ENCODE results near the gene CPSF6. TPM values are rescaled to one million over a fixed set of nuclear protein-coding genes. Genes with fewer than 3 reads are reported as not detected.
A peak's percentile ranks its signal among the peaks of the same experiment; 100 is the strongest.

The CPSF6 gene
- total and polyA plus RNA-seq, 4 donors = 16.9 to 147 (median 32.9) TPM

GRCh38 chr12:69204191-69204590 lies 35.2 kb upstream of the CPSF6 start:
- Histone ChIP-seq H3K4me3 (no peak overlapping the region), H3K9ac (ENCODE audit: insufficient read depth in 1 of 2, low read length in 2 of 2) (no peak overlapping the region), H3K4me1 (ENCODE audit: control insufficient read depth in 5 of 5, insufficient read depth in 5 of 5, low read length in 5 of 5) (no peaks in the 10 kb centered on the region), H3K27me3 (ENCODE audit: control insufficient read depth in 3 of 3, insufficient read depth in 3 of 3, low read length in 2 of 3) (no peaks in the 10 kb centered on the region), H3K9me3 (ENCODE audit: control insufficient read depth in 4 of 4, insufficient read depth in 3 of 4, low read length in 3 of 4) (peaks cover 0 to 21% (median 8%) of the 10 kb centered on the region in 4 donors), H3K27ac (ENCODE audit: low read depth in 1 of 2, low read length in 1 of 2) (no peak overlapping the region), H3K36me3 (ENCODE audit: control insufficient read depth in 4 of 4, insufficient read depth in 4 of 4, low read length in 4 of 4) (no peaks in the 10 kb centered on the region)
- DNase-seq (no peak), ATAC-seq (ENCODE audit: insufficient read depth, low FRiP score) (no peak)
- TF ChIP-seq, protein P1, sequence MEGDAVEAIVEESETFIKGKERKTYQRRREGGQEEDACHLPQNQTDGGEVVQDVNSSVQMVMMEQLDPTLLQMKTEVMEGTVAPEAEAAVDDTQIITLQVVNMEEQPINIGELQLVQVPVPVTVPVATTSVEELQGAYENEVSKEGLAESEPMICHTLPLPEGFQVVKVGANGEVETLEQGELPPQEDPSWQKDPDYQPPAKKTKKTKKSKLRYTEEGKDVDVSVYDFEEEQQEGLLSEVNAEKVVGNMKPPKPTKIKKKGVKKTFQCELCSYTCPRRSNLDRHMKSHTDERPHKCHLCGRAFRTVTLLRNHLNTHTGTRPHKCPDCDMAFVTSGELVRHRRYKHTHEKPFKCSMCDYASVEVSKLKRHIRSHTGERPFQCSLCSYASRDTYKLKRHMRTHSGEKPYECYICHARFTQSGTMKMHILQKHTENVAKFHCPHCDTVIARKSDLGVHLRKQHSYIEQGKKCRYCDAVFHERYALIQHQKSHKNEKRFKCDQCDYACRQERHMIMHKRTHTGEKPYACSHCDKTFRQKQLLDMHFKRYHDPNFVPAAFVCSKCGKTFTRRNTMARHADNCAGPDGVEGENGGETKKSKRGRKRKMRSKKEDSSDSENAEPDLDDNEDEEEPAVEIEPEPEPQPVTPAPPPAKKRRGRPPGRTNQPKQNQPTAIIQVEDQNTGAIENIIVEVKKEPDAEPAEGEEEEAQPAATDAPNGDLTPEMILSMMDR (IDR thresholded peaks at IDR 0.05; ENCODE audit: control extremely low read depth, extremely low read depth) = no peak
- WGBS, 2 donors = 73 to 74% methylated on average over 4 of the region's 4 CpGs

- DNase-seq = no peak
- no peak overlapping the region for H3K4me3 ChIP-seq
- TF ChIP-seq, protein P1 (IDR thresholded peaks at IDR 0.05; ENCODE audit: control extremely low read depth, extremely low read depth) = no peak
These were observed 28.7 kb upstream of the CPSF6 start for GRCh38 chr12:69210661-69211060.

DNA sequence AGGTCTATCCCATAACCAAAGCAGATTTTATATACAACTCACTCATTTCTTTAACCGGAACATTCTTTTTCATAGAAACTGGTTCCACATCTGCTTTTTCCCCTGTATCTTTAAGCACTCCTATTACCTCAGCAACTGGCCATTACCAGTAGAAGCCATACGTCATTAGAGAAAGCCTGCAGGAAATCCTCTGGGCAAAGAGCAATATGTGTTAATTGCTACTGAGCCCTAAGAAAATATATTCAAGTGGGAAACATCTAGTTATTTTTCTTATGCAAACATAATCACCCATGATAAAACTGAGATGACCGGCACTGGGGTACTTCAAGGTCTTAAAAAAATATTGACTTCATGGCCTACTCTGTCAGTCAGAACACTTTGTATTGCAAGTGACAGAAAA lies 28.2 kb upstream of the CPSF6 start:
- H3K9me3 ChIP-seq (ENCODE audit: control insufficient read depth in 4 of 4, insufficient read depth in 3 of 4, low read length in 3 of 4) = no peaks in the 10 kb centered on the region
- ATAC-seq (ENCODE audit: insufficient read depth, low FRiP score) (no peak), DNase-seq (peak in 1 of 3 donors; percentile 9)
- H3K4me3 ChIP-seq = no peak overlapping the region
- WGBS, 2 donors = 61 to 72% methylated on average over 3 of the region's 3 CpGs
- no peaks in the 10 kb centered on the region for H3K4me1 ChIP-seq (ENCODE audit: control insufficient read depth in 5 of 5, insufficient read depth in 5 of 5, low read length in 5 of 5)
- H3K27me3 ChIP-seq (ENCODE audit: control insufficient read depth in 3 of 3, insufficient read depth in 3 of 3, low read length in 2 of 3) = no peaks in the 10 kb centered on the region
- TF ChIP-seq, protein P1 (IDR thresholded peaks at IDR 0.05; ENCODE audit: control extremely low read depth, extremely low read depth) = no peak
- no peak overlapping the region for H3K9ac ChIP-seq (ENCODE audit: insufficient read depth in 1 of 2, low read length in 2 of 2)
- no peaks in the 10 kb centered on the region for H3K36me3 ChIP-seq (ENCODE audit: control insufficient read depth in 4 of 4, insufficient read depth in 4 of 4, low read length in 4 of 4)
- no peak overlapping the region for H3K27ac ChIP-seq (ENCODE audit: low read depth in 1 of 2, low read length in 1 of 2)

More at GRCh38 chr12:69210661-69211060, 28.7 kb upstream of the CPSF6 start:
- H3K4me1 ChIP-seq (ENCODE audit: control insufficient read depth in 5 of 5, insufficient read depth in 5 of 5, low read length in 5 of 5) = no peaks in the 10 kb centered on the region
- no peak for ATAC-seq (ENCODE audit: insufficient read depth, low FRiP score)
- H3K27ac ChIP-seq (ENCODE audit: low read depth in 1 of 2, low read length in 1 of 2) = no peak overlapping the region
- no peaks in the 10 kb centered on the region for H3K9me3 ChIP-seq (ENCODE audit: control insufficient read depth in 4 of 4, insufficient read depth in 3 of 4, low read length in 3 of 4)
- WGBS, 2 donors = 86 to 90% methylated on average over 3 of the region's 3 CpGs
- H3K27me3 ChIP-seq (ENCODE audit: control insufficient read depth in 3 of 3, insufficient read depth in 3 of 3, low read length in 2 of 3) = no peaks in the 10 kb centered on the region
- H3K9ac ChIP-seq (ENCODE audit: insufficient read depth in 1 of 2, low read length in 2 of 2) = no peak overlapping the region
- H3K36me3 ChIP-seq (ENCODE audit: control insufficient read depth in 4 of 4, insufficient read depth in 4 of 4, low read length in 4 of 4) = no peaks in the 10 kb centered on the region

DNA sequence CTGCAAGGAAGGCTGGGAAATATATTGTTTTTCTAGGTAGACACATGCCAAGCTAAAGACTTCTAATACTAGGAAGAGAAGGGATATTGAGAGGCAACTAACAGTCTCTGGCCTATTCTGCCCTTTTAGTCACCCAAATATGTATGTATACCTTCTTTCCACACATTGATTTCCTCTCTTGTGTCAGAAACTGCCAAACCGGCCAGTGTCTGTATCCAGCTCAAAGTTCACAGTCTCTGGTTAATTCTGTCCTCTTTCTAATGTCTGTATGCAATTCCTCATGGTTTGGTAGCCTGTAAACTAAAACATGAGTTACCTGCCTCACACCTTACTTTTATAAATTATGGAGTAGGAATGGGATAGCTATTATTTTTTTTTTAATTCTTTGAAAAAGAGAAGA lies 25.2 kb upstream of the CPSF6 start:
- Histone ChIP-seq H3K4me3 (no peak overlapping the region), H3K9ac (ENCODE audit: insufficient read depth in 1 of 2, low read length in 2 of 2) (no peak overlapping the region), H3K4me1 (ENCODE audit: control insufficient read depth in 5 of 5, insufficient read depth in 5 of 5, low read length in 5 of 5) (no peaks in the 10 kb centered on the region), H3K27ac (ENCODE audit: low read depth in 1 of 2, low read length in 1 of 2) (no peak overlapping the region), H3K9me3 (ENCODE audit: control insufficient read depth in 4 of 4, insufficient read depth in 3 of 4, low read length in 3 of 4) (no peaks in the 10 kb centered on the region), H3K36me3 (ENCODE audit: control insufficient read depth in 4 of 4, insufficient read depth in 4 of 4, low read length in 4 of 4) (no peaks in the 10 kb centered on the region), H3K27me3 (ENCODE audit: control insufficient read depth in 3 of 3, insufficient read depth in 3 of 3, low read length in 2 of 3) (no peaks in the 10 kb centered on the region)
- ATAC-seq (ENCODE audit: insufficient read depth, low FRiP score) = no peak
- no peak for DNase-seq
- WGBS, 2 donors = 82 to 87% methylated on average over 1 of the region's 1 CpG
- TF ChIP-seq, protein P1 (IDR thresholded peaks at IDR 0.05; ENCODE audit: control extremely low read depth, extremely low read depth) = no peak

Data from lung (tissue), 12 donors.